ENCODE measurements around the gene ATP5F1A.

Gene ATP5F1A

DNA sequence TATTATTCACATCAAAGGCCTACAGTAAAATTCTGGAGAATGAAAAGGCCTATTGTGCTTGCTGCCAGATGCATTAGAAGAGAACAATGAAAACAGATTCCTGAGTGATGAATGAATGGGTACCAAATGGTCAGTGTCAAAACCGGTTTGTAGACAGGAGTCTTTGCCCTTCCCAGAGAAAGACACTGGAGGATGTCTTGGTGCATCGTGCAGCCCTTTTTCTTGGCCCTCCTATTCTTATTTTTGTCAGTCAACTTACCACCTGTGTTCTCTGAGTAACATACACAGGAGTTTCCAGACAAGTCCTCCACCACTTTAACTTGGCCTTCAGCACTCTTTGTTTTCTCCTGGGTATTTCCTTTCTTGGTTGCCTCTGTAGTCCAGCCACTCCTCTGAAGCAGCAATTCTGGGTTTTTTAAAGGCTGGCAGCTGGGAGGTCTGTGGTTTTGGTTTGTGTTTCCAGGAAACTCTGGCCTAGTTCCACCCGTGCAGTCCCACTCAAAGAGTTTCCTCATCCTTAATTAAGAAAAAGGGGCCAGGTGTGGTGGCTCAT lies 55.4 kb downstream of the ATP5F1A start:
- Histone ChIP-seq H3K36me3 (replicated peaks; ENCODE audit: low read depth, low read length) (no peaks in the 10 kb centered on the region), H3K9ac (ENCODE audit: low read length) (no peak overlapping the region), H3K4me2 (ENCODE audit: low read length) (no peak overlapping the region), H3K4me1 (ENCODE audit: low read length) (peaks cover 5% of the 10 kb centered on the region; the same call in 1 of the 2 replicates), H3K79me2 (ENCODE audit: low read length) (no peaks in the 10 kb centered on the region), H4K20me1 (ENCODE audit: insufficient read depth, low read length) (no peaks in the 10 kb centered on the region), H3K9me3 (ENCODE audit: insufficient read depth, low read length) (no peaks in the 10 kb centered on the region), H3K27me3 (ENCODE audit: low read depth, low read length) (peaks cover 8% of the 10 kb centered on the region; the same call in 1 of the 2 replicates), H3K4me3 (ENCODE audit: low read length) (no peak overlapping the region), H2AFZ (ENCODE audit: low read depth, low read length) (no peak overlapping the region), H3K27ac (ENCODE audit: low read length) (no peak overlapping the region)
- TF ChIP-seq EZH2phosphoT487 (IDR thresholded peaks at IDR 0.05; ENCODE audit: low read depth), result no peak
- TF ChIP-seq, protein P1, sequence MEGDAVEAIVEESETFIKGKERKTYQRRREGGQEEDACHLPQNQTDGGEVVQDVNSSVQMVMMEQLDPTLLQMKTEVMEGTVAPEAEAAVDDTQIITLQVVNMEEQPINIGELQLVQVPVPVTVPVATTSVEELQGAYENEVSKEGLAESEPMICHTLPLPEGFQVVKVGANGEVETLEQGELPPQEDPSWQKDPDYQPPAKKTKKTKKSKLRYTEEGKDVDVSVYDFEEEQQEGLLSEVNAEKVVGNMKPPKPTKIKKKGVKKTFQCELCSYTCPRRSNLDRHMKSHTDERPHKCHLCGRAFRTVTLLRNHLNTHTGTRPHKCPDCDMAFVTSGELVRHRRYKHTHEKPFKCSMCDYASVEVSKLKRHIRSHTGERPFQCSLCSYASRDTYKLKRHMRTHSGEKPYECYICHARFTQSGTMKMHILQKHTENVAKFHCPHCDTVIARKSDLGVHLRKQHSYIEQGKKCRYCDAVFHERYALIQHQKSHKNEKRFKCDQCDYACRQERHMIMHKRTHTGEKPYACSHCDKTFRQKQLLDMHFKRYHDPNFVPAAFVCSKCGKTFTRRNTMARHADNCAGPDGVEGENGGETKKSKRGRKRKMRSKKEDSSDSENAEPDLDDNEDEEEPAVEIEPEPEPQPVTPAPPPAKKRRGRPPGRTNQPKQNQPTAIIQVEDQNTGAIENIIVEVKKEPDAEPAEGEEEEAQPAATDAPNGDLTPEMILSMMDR (IDR thresholded peaks at IDR 0.05; ENCODE audit: low read depth, low read length), result no peak

DNA sequence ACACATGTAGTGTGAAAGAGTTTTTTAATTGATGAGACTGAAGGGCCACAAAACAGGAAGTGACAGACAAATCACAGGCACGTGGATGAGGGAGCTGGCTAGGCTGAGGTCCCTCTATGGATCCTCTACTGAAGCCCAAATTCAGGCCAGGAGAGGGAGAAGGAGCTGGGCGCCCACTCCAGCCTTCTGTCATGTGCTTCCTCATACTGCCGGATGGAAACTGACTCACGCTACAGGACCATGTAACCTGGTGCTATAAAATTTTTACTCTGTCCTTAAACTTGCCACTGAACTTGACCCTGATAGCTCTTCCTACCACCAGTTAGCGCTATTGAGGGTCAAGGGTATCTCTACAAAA lies 57.4 kb downstream of the ATP5F1A start:
- H3K9ac ChIP-seq (ENCODE audit: low read length), result no peak overlapping the region
- H3K36me3 ChIP-seq (replicated peaks; ENCODE audit: low read depth, low read length), result no peaks in the 10 kb centered on the region
- H3K4me2 ChIP-seq (ENCODE audit: low read length), result no peak overlapping the region
- H3K79me2 ChIP-seq (ENCODE audit: low read length), result no peaks in the 10 kb centered on the region
- peaks cover 5% of the 10 kb centered on the region; the same call in 1 of the 2 replicates for H3K4me1 ChIP-seq (ENCODE audit: low read length)
- H3K4me3 ChIP-seq (ENCODE audit: low read length), result no peak overlapping the region
- TF ChIP-seq EZH2phosphoT487 (IDR thresholded peaks at IDR 0.05; ENCODE audit: low read depth), result no peak
- TF ChIP-seq, protein P1 (IDR thresholded peaks at IDR 0.05; ENCODE audit: low read depth, low read length), result no peak
- no peak overlapping the region for H3K27ac ChIP-seq (ENCODE audit: low read length)
- H2AFZ ChIP-seq (ENCODE audit: low read depth, low read length), result peak overlapping the region; percentile 8; the same call in 1 of the 2 replicates
- peaks cover 8% of the 10 kb centered on the region; the same call in 1 of the 2 replicates for H3K27me3 ChIP-seq (ENCODE audit: low read depth, low read length)
- no peaks in the 10 kb centered on the region for H3K9me3 ChIP-seq (ENCODE audit: insufficient read depth, low read length)
- H4K20me1 ChIP-seq (ENCODE audit: insufficient read depth, low read length), result no peaks in the 10 kb centered on the region

DNA sequence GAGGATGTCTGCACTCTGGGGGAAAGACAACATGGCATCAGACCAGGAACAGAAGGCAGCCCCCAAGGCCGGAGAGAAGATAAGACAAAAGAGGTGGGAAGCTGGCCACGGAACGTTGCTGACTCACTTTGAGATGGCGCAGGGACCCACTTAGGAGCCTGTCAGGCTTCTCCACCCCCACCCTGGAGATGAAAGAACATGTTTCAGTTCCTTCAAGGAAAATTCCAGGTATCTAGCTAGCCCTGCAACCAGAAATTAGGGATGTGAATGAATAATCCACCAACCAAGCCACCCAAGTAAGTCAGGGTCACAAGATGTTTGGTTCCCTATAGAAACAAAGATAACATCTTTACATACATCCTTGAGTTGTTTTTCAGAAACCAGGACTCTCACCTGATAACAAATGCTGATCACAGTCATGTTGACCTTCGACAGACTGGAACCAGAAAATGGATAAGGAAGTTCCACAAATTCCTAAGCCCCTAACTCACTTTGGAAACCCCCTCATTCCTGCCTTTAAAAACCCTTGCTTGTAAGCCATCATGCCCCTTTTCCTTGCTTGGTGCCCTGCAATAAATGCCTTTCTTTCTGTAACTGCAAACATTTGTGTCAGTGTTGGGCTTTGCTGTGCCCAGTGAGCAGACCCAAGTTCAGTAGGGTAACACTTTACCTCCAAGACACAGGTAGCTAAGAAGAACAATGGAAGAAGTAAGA lies 57.9 kb downstream of the ATP5F1A start:
- Histone ChIP-seq H3K36me3 (replicated peaks; ENCODE audit: low read depth, low read length) (no peaks in the 10 kb centered on the region), H3K4me3 (ENCODE audit: low read length) (no peak overlapping the region), H3K27me3 (ENCODE audit: low read depth, low read length) (peaks cover 8% of the 10 kb centered on the region; the same call in 1 of the 2 replicates), H4K20me1 (ENCODE audit: insufficient read depth, low read length) (no peaks in the 10 kb centered on the region), H3K4me1 (ENCODE audit: low read length) (peaks cover 5% of the 10 kb centered on the region; the same call in 1 of the 2 replicates), H3K4me2 (ENCODE audit: low read length) (no peak overlapping the region), H3K79me2 (ENCODE audit: low read length) (no peaks in the 10 kb centered on the region), H3K27ac (ENCODE audit: low read length) (no peak overlapping the region), H2AFZ (ENCODE audit: low read depth, low read length) (peak overlapping the region; percentile 8; the same call in 1 of the 2 replicates), H3K9me3 (ENCODE audit: insufficient read depth, low read length) (no peaks in the 10 kb centered on the region), H3K9ac (ENCODE audit: low read length) (no peak overlapping the region)
- no peak for TF ChIP-seq EZH2phosphoT487 (IDR thresholded peaks at IDR 0.05; ENCODE audit: low read depth)
- TF ChIP-seq, protein P1 (IDR thresholded peaks at IDR 0.05; ENCODE audit: low read depth, low read length), result no peak

DNA sequence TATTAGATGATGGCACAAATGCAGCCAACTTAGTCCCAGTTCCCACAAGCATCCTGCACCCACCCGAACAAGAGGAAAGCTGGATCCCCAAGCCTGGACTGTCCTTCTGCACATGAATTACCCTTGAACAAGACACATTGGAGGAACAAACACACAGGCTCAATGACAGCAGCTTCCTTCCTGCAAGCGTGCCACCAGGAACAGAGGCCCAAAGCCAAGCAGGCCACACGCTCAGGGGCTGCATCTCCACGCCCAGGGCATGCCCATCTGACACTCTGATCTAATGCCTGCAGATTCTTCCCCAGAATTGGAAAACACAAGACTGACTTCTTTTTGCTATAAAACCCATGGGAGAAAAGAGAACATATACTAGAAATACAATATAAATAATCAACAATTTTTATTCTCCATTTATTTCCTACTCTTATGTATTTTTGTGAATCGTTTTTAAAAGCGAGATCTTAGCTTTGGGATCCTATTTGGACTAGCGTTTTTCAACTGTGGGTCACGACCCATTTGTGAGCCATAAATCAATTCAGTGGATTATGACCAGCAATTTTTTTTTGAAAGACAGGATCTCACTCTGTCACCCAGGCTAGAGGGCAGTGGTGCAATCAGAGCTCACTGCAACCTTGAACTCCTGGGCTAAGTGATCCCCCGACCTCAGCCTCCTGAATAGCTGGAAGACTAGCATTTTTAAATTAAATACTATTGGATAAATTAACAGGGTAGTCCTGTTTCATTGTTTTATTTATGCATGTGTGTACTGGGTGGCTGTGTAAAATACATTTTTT lies 60.4 kb downstream of the ATP5F1A start:
- Histone ChIP-seq H3K9ac (ENCODE audit: low read length) (no peak overlapping the region), H2AFZ (ENCODE audit: low read depth, low read length) (no peak overlapping the region), H3K9me3 (ENCODE audit: insufficient read depth, low read length) (no peaks in the 10 kb centered on the region), H3K36me3 (replicated peaks; ENCODE audit: low read depth, low read length) (no peaks in the 10 kb centered on the region), H4K20me1 (ENCODE audit: insufficient read depth, low read length) (no peaks in the 10 kb centered on the region), H3K4me1 (ENCODE audit: low read length) (peaks cover 13% of the 10 kb centered on the region), H3K27me3 (ENCODE audit: low read depth, low read length) (peaks cover 15% of the 10 kb centered on the region), H3K79me2 (ENCODE audit: low read length) (no peaks in the 10 kb centered on the region), H3K4me2 (ENCODE audit: low read length) (no peak overlapping the region), H3K27ac (ENCODE audit: low read length) (no peak overlapping the region), H3K4me3 (ENCODE audit: low read length) (no peak overlapping the region)
- TF ChIP-seq, protein P1 (IDR thresholded peaks at IDR 0.05; ENCODE audit: low read depth, low read length), result no peak
- no peak for TF ChIP-seq EZH2phosphoT487 (IDR thresholded peaks at IDR 0.05; ENCODE audit: low read depth)
